DMS 273 (cell line): Measurements from ENCODE around the gene NACC2.
"Not testable (repeated sequence)": the region's sequence is repeated elsewhere in the genome, so short reads cannot be mapped to it uniquely, and the experiment has no call there.

Experiments
- DNase-seq: peaks from one replicate; lab custom pipeline; 2025; ENCODE audit not compliant: unreplicated experiment; lab: John Stamatoyannopoulos, UW

The NACC2 gene

DNA sequence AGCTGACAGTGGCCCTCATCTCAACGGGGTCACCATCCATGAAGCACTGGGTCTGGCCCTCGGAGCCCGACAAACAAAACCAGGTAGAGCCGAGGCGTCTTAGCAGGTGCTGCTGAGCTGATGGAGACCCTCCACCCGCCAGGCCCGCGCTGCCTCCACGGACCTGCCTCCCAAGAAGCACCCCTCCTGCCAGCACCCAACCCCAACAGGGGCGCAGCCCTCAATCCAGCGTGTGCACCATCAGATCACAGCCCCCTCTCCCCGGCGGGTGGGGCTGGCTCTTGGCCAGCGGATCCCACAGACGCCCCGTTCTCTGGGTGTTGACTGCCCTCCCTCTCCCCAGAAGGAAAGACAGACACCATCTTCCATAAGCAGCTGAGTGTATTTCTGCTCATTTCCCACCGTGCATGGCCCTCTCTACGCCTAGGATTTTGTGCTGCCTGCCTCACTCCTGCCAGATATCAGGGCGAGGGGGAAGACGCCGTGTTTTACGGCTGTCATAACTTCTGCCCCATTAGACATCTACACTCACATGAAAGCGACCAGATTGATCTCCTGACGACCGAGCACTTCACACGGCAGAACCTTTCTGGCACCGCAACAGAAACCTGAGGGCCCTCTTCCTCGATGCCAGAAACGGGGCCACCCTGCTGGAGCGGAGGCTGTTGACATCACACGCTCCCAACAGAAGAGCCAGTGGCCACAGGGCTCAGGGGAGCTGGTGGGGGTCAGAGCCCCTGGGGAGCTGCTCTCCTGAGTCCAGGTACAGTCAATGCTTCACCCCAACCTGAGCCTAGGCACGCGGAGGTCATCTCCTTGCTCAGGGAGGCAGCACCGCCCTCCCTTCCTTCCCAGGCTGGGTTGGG is 12.4 kb downstream of the NACC2 start:
- DNase-seq, result no peak

DNA sequence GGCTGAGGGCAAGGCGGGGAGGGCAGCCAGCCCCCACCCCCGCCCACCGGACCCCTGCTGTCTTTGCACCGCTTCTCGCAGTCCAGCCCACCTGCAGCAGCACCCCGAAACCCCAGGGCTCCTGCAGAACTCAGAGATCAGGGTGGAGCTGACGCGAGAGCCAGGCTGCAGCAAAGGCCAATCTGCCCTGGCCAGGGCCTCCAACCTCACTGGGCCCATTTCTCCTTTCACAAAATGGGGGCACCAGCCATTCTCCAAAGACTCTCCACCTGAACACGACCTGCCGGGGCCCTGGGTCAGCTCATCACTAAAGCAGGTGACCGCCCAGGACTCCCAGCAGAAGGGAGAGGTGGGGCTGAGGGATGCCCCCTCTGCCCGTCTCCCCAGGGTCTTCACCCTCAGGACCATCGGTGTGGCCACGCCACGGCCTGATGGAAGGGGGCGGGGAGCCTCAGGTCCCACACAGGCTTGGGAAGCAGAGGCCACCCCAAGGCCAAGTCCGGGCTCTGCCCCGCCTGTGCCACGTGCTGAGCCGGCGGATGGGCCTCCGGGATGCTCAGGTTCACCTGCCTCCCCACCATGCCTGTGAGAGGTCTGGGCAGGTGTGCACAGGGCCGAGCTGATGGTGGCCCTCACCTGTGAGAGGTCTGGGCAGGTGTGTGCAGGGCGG is 13.1 kb downstream of the NACC2 start:
- DNase-seq, result no peak

DNA sequence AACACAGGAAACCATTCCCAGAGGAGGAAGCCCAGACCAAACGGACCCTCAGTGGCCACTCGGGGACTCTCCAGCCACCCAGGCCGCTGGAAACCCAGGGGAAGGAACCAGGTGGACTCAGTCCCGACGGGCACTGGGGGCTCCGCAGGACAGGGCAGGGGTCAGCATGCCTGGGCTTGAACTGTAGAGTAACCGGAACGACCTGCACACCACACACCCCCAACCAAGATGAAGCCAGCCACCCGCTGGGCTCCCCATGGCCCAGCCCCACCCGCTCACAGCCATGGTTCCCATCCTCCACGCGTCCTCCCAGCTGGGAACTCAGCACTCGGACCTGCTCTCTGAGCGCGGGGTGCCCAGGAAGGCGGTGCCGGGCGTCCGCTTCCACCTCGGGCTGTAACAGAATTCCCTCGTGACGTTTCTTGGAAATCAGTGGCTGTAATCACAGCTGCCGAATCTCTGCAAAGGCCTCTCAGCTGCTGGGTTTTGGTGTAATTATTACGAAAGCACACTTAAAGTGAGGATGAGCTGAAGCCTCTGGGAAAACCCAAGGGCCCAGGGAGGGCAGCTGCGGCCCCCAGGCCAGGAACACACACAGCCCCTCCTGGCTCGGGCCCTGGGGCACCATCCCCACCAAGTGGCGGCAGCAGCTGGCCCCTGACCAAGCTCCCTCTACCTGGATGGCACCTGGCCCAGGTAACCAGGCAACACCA is 13.8 kb downstream of the NACC2 start:
- DNase-seq, result peak; percentile 62

DNA sequence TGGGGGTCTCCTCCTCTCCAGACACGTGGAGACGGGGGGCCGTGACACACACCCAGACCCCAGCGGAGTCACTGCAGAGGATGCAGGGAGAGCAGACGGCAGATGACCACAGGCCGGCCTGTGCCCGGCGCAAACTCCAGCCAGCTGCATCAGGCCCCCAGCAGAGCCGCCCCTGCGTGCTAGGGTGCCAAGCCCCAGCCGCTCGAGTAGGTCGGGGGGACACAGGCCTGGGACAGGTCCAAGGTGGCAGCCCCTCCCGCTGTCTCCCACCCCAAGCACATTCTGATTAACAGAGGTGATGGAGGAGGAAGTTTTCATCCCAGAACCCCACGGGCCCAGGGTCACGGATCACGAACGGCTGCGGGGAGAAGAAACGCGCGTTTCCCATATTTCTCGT is 14.4 kb downstream of the NACC2 start:
- DNase-seq, result no peak

DNA sequence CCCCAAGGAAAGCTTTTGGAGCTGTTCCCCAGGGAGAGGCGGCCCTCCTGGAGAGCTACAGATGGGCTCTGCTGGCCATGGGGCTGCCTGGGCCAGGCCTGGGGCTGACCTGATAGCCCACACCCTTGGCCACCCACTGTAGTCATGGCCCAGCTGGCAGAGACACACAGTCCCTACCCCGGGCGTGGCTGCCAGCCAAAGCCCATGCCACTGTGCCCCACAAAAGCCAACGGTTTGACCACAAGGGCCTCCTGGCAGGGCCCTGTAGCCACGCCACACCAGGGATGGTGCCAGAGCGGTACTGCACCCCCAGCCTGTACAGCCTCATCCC is 15.2 kb downstream of the NACC2 start:
- no peak for DNase-seq

DNA sequence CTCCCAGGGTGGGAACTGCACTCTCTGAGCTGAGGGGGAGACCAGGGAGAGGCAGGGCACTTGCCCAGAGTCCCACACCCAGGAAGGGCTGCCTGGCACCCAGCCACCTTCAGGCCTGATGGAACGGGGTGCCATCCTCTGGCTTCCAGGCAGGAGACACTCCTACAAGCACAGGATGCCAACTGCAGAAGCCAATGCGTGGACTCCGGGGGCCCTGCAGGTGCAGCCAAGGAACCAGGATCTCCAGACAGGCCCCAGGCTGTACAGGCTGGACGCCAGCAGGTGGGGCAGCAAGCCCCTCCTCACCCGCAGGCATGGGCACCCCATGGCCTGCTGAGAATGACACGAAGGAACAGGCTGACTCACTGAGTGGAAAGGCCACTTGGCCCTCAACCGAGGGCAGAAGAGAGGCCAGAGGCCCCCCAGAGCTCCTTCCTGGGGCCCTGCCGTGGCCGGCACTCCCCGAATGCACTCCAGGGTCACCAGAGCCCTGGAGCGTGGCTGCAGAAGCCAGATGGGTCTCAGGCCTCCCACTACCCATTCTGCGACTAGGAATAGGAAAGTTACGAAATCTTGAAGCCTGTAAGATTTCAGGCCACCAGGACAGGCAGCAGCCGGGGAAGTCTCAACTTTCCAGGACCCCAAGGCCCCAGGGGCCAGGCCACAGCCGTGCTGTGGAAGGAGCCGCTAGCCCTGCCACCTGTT is 15.7 kb downstream of the NACC2 start:
- peak; percentile 35 for DNase-seq

DNA sequence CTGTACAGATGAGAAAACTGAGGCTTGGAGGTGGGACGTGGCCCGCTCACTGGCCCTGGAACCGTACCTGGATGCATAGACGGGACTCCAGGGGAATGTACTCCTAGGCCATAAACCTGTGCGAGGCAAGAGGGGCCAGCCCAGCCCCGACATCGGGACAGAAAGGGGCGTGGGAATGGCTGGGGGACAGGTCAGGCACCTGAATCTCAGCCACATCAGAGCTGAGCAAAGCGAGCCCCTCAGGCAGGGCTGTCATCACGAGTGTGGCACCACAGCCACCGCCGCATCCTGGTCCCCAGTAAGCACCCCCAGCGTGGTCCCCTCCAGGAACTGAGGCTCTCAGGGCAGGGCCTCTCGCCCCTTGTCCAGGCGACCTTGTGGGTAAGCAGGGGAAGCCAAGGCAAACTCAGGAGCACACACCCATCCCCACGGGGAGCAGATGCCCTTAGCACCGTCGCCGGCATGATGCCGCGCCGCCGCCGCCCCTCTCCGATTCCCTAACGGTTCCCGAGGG is 16.5 kb downstream of the NACC2 start:
- no peak for DNase-seq

DNA sequence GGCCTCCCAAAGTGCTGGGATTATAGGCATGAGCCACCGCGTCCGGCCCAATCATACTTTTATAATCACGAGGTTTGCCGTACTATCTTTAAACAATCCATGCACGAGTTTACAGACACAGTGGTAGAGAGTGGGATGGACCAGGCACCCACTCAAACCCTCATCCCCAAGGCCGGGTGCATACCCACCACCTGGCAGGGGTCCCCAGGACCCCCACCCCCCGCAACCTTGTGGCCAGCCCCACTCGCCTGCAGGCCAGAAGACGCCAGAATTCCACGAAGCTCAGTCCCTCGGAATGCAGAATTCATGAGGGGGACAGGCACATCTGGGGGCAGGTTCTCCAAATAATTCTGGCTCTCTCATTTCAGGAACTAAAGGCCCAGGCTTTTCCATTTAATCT is 17.1 kb downstream of the NACC2 start:
- DNase-seq, result no peak

DNA sequence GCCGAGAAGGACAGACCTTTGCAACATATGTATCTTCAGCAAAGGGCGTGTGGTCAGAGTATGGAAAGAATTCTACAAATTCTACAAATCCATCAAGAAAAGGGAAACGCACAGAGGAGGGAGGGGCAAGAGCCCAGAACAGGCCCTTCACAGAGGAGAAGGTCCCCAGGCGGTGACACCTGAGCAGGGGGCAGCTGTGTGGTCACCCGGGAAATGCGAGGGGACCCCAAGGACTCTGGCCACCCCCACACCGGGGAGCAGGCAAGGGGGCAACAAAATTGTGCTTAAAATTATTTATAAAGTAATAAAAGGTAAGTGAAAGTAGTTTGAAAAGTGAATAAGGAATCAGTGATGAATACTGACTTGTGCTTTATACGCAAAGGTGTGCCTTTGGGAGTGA is 17.6 kb downstream of the NACC2 start:
- no peak for DNase-seq

DNA sequence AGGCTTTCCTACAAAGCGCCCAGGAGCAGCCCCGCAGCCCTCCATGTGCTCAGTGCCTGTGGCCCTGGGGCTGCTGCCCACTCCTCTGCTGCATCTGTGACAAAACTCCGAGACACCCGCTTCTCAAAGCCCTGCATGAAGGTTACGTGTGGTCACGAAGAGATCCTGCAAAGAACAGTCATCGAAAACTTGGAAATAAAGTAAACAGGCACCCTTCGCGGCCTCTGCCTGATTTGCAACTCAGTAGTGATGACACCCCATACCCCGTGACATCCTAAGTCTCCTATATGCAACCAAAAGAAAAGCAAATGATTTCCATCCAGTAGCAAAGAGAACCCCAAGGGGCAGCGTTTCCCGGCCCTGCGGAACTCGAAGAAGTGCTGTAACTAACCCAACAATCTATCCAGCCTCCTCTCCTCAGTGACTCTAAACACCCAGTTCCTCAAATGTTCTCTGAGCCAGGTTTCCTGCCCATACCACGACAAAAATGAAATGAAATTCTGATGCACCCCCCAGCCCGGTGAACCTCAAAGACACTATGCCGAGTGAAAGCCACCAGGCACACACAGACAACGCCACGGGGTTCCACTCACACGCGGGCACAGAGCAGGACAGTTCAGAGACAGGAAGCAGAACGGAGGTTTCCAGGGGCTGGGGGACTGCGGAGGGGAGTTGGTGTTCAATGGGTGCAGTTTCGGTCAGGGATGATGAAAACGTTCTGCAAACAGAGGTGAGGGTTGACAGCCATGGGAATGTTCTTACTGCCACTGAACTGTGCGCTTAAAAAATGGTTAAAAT is 19.0 kb downstream of the NACC2 start:
- no peak for DNase-seq

DNA sequence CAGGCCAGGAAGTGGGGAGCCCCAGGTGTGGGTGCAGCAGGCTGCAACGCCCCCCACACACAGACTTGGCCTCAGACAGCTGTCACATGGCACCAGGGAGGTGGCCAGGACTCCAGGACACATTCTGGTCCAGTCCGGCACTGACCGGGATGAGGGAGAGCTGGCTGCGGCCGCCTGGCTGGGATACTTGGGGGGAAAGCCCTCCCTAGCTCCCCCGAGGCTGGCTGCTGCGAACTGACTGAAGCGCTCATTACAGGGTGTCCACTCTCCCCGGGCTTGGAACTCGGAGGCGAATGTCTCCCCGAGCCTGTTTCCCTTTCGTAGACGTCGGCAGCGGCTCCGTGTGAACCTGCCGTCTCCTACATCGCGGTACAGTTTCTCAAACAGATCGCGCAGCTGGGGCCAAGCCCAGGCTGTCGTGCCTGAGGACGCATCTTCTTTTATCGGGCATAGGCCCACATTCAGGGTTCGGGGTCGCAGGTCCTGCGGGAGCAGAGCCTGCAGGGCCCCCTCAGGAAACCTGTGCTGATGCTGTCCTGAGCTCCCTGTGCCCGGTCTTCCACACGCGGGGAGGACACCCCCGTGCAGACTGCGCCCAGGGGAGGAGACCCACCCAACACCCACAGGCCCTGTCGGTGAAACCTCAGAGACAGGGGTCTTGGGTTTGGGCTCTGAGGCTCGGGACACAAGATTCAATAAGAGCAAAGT is 19.8 kb downstream of the NACC2 start:
- DNase-seq, result no peak

DNA sequence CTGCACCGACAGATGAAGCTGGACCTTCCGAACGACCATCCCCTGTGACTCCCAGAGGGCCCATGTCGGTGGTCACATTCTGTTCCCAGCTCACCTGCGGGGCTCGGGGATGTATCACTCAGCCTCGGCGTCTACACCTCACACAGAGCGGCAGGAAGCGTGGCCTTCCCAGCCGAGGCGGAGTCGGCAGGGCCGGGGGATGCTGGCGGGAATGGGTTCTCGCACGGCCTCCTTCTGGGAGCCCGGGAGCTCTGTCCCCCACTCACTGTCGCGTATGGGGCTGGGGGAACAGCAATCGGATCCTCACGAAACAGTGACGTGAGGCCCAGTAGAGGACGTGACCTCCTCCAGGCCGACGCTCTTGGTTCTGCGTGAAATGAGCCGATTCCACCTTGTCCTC is 20.4 kb downstream of the NACC2 start:
- DNase-seq, result no peak

DNA sequence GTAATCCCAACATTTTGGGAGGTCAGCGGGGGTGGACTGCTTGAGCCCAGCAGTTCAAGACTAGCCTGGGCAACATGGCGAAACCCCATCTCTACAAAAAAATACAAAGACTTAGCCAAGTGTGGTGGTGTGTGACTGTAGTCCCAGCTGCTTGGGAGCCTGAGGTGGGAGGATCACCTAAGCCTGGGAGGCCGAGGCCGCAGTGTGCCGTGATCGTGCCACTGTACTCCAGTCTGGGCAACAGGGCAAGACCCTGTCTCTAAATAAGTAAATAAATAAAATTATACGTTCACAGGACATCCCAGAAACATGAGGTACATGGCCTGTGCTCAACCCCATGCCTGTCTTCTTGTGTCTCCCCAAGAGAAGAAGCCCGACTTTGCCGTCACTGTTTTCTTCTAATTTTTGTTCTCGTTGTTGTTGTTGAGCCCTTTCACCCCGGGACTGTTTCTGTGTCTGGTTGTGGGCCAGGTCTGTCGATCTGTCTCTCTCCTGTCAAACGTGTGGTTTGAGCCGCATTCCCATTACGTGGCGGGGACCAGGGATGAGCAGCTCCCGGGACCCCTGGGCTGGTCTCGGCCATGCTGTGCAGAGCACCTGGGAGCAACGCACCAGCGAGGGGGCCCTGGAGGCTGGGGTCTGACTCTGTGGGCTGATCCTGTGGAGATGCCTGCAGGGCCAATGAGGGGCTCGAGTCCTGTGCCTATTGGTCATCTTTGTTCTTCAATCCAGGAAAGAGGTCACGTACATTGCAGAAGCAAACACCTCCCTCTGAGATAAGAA is 32.2 kb downstream of the NACC2 start:
- DNase-seq, result no peak

DNA sequence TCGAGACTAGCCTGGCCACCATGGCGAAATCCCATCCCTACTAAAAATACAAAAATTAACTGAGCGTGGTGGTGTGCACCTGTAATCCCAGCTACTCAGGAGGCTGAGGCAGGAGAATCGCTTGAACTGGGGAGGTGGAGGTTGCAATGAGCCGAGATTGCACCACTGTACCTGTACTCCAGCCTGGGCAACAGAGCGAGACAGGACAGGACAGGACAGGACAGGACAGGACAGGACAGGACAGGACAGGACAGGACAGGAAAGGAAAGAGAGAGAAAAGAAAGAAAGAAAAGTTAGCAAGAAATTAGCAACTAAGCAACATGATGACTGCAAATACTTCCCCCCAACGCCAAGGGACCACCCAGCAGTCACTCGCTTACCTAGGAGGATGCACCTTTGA is 33.2 kb downstream of the NACC2 start:
- DNase-seq, result not testable (repeated sequence)

DNA sequence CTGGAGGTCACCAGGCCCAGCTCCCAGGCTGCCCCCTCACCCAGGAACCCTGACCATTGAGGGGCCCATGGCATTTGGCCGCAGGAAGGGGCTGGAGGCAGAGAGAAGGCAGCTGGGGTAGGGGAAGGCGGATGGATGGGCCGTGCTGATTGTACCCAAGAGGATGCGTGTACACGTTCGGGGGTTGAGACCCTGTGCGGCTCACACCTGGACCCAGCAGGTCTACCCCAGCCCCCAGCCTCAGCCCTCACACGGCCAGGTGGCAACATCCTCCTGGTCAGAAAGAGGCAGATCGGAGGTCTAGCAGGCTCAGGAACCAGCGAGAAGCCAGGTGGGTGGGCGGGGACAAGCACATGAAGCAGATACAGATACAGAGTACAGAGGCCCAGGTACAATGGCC is 33.7 kb downstream of the NACC2 start:
- DNase-seq, result no peak

DNA sequence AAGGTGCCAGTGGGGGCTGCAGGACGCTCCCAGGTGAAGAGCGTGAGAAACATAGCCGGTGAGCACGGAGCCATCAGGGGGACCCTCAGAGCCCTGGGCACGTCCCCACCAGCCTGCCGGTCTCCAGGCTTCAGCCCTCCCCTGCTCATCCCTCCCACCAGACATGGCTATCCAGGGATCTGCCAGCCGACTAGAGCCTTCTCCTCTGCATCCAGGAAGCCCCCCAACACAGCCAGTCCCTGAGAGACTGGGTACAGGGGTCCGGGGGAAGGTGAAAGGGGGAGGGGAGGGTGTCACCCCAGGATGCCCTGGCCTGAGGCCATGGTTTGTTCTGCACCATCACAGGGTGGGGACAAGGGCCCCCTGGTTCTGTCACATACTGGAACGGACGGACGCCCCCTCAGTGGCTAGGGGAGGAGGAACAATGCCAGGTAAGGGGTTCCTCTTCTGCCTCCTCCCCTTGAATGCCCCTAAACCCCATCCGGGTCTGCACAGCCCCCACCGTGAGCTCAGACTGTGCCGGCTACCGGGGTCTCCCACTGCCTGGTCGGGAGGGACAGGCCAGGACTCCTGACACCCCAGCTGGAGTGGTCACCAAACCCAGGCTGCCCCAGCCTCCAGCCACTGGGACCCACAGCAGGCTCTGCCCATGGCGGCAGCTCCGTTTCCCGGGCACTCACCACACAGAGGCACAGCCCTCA is 34.3 kb downstream of the NACC2 start:
- DNase-seq, result no peak

DNA sequence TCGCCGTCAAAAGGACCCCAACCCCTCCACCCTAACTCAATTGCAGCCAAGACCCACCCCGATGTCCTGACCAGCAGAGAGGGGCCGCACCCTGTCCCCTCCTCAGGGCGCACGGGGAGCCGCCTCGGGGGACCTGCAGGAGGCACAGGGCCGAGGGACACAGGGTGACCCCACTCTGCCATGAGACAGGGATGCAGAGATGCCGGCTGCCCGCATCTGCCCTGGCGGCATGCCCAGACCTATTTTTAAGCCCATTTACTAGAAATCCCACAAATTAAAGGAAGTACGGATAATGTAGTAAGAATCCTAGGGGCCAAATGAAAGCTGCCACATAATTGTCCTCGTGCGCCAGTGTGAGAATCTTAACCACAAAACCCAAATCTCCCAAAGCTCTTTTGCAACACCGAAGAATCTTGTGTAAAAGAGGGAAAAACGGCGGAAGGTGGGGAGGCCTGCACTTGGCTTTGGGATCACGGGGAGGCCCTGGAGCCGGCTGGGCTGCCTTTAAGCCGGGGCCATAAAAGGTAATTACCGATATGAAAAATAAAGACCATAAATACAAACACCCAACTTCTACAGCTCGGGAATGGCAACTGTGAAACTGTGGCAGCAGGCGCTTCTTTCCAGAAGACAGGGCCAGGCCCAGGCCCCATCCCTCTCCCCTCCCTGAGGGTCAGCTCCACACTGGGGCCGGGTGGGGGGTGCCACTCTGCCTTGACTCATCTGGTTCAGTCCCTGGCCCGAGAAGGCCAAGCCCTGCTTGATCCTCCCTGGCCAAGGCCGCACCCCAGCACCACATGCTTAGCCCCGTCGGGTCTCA is 35.0 kb downstream of the NACC2 start:
- no peak for DNase-seq
